Liver (tissue), 3 donors: Measurements from ENCODE around the gene ZKSCAN3.

Source experiments
- CTCF ChIP-seq: fragments of 150-350 bp; IDR thresholded peaks from 2 replicates; pipeline ENCODE4 v1.5.1; 2017; ENCODE audit warnings: improper control_type of control experiment, low read depth, low read length; ENCODE audit not compliant: missing input control
- JUND ChIP-seq, 2 donors: IDR thresholded peaks; 2 replicates each; pipeline ENCODE4 v1.6.1; 2016; ENCODE audit warnings: antibody characterized with exemption in 2 of 2
- RAD21 ChIP-seq, 2 donors: IDR thresholded peaks; 2 replicates each; pipeline ENCODE4 v1.6.1; 2016; ENCODE audit warnings: antibody characterized with exemption in 2 of 2, mild to moderate bottlenecking in 2 of 2
- RXRA ChIP-seq, 2 donors: IDR thresholded peaks; 2 replicates each; pipeline ENCODE4 v1.6.1; 2017 to 2018; ENCODE audit warnings: antibody characterized with exemption in 2 of 2, mild to moderate bottlenecking in 1 of 2
- SP1 ChIP-seq: IDR thresholded peaks from 2 replicates; pipeline ENCODE4 v1.6.1; 2018; ENCODE audit warnings: antibody characterized with exemption, mild to moderate bottlenecking
- TAF1 ChIP-seq: conservative IDR thresholded peaks from 2 replicates; pipeline ENCODE4 v1.6.1; 2016; ENCODE audit warnings: antibody characterized with exemption, mild to moderate bottlenecking
- ZBTB33 ChIP-seq: IDR thresholded peaks from 2 replicates; pipeline ENCODE4 v1.6.1; 2016; ENCODE audit warnings: antibody characterized with exemption
- TF ChIP-seq, protein P1 (sequence below): IDR thresholded peaks from 2 replicates; pipeline ENCODE4 v1.6.1; 2016; ENCODE audit warnings: antibody characterized with exemption, mild to moderate bottlenecking
- donor health status: healthy.
- donor health status: healthy.

- TF ChIP-seq RXRA (IDR thresholded peaks at IDR 0.05) (no peak), JUND (IDR thresholded peaks at IDR 0.05) (no peak), CTCF (no peak), SP1 (no peak), RAD21 (IDR thresholded peaks at IDR 0.05) (no peak), TAF1 (no peak), ZBTB33 (no peak)
- TF ChIP-seq, protein P1, sequence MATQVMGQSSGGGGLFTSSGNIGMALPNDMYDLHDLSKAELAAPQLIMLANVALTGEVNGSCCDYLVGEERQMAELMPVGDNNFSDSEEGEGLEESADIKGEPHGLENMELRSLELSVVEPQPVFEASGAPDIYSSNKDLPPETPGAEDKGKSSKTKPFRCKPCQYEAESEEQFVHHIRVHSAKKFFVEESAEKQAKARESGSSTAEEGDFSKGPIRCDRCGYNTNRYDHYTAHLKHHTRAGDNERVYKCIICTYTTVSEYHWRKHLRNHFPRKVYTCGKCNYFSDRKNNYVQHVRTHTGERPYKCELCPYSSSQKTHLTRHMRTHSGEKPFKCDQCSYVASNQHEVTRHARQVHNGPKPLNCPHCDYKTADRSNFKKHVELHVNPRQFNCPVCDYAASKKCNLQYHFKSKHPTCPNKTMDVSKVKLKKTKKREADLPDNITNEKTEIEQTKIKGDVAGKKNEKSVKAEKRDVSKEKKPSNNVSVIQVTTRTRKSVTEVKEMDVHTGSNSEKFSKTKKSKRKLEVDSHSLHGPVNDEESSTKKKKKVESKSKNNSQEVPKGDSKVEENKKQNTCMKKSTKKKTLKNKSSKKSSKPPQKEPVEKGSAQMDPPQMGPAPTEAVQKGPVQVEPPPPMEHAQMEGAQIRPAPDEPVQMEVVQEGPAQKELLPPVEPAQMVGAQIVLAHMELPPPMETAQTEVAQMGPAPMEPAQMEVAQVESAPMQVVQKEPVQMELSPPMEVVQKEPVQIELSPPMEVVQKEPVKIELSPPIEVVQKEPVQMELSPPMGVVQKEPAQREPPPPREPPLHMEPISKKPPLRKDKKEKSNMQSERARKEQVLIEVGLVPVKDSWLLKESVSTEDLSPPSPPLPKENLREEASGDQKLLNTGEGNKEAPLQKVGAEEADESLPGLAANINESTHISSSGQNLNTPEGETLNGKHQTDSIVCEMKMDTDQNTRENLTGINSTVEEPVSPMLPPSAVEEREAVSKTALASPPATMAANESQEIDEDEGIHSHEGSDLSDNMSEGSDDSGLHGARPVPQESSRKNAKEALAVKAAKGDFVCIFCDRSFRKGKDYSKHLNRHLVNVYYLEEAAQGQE: no peak
Observed at GRCh38 chr6:28315628-28316027, 34.1 kb upstream of the ZKSCAN3 start.
